GM12878 (cell line): ENCODE data around the gene SAFB. TPM values are rescaled to one million over a fixed set of nuclear protein-coding genes. Genes with fewer than 3 reads are reported as not detected.

Source experiments
- ATAC-seq: fragments of 200-7000 bp; cut with Tn5 transposase; 3 replicates; pipeline ENCODE4 v1.9.1; 2020; ENCODE audit warnings: mild to moderate bottlenecking, moderate library complexity
- BruUV-seq: library from RNA; stranded (reverse); fragments of 400-500 nt; replicated peaks from 2 replicates; lab custom pipeline; 2021; lab: Mats Ljungman, UMichigan
- CTCF ChIA-PET: fragments of 300-600 bp; sonication (Branson Sonifier 250); formaldehyde crosslinking; extraction: SDS; loops from one replicate; lab custom pipeline; 2021; ENCODE audit warnings: inconsistent platforms; lab: Yijun Ruan, JAX
- POLR2A ChIA-PET: fragments of 350-600 bp; formaldehyde crosslinking; extraction: SDS; loops from one replicate; lab custom pipeline; 2021; ENCODE audit warnings: inconsistent platforms; lab: Charles Lee
- RAD21 ChIA-PET: fragments of 300-600 bp; sonication (Branson Sonifier 250); formaldehyde crosslinking; loops from one replicate; lab custom pipeline; 2023; ENCODE audit warnings: antibody characterized with exemption; ENCODE audit not compliant: unreplicated experiment; lab: Charles Lee
- SMC1A ChIA-PET: fragments of 300-600 bp; sonication (Branson Sonifier 250); formaldehyde crosslinking; loops from one replicate; lab custom pipeline; 2023; ENCODE audit not compliant: unreplicated experiment, uncharacterized antibody; lab: Charles Lee
- DNase-seq: peaks from one replicate; pipeline ENCODE4 v3.0.0-alpha.2; 2011; ENCODE audit warnings: low read depth, low spot score
- FAIRE-seq: peaks from 3 replicates; lab custom pipeline; 2011; peaks lifted over from hg19 to GRCh38; lab: Jason Lieb, UNC
- H2AFZ ChIP-seq: 2 replicates; pipeline ENCODE4 v1.6.0; 2011; ENCODE audit warnings: low read depth, low read length, control low read depth; ENCODE audit not compliant: control insufficient read depth
- H3K27ac ChIP-seq: 2 replicates; pipeline ENCODE4 v1.5.1; 2011; ENCODE audit warnings: control low read depth; ENCODE audit not compliant: control insufficient read depth, insufficient read depth
- H3K27me3 ChIP-seq, 2 experiments: replicated peaks in 1 of 2; 2 replicates each; pipeline versions ENCODE4 v1.6.0 to v1.6.1; 2011; ENCODE audit warnings: low read length in 1 of 2; ENCODE audit not compliant: control insufficient read depth in 2 of 2, insufficient read depth in 2 of 2
- H3K36me3 ChIP-seq, 2 experiments: 2 replicates each; pipeline ENCODE4 v1.5.1; 2011; ENCODE audit warnings: low read length in 1 of 2; ENCODE audit not compliant: control insufficient read depth in 2 of 2, insufficient read depth in 2 of 2
- H3K4me1 ChIP-seq: 2 replicates; pipeline ENCODE4 v1.6.1; 2011; ENCODE audit warnings: mild to moderate bottlenecking, low read length, moderate library complexity, mixed read lengths; ENCODE audit not compliant: control insufficient read depth, insufficient read depth
- H3K4me2 ChIP-seq: 2 replicates; pipeline ENCODE4 v1.6.0; 2011; ENCODE audit warnings: control low read depth; ENCODE audit not compliant: control insufficient read depth, insufficient read depth
- H3K4me3 ChIP-seq: fragments of 200-600 bp; sonication (generic); 2 replicates; pipeline ENCODE4 v1.5.1; 2016
- H3K79me2 ChIP-seq: 2 replicates; pipeline ENCODE4 v1.6.0; 2011; ENCODE audit warnings: low read length; ENCODE audit not compliant: control insufficient read depth, insufficient read depth
- H3K9ac ChIP-seq: 2 replicates; pipeline ENCODE4 v1.8.0; 2011; ENCODE audit warnings: low read length, control low read depth, mixed read lengths; ENCODE audit not compliant: control insufficient read depth, insufficient read depth
- H3K9me3 ChIP-seq: replicated peaks from 3 replicates; pipeline ENCODE4 v1.5.1; 2011; ENCODE audit warnings: mild to moderate bottlenecking, low read length; ENCODE audit not compliant: control insufficient read depth, insufficient read depth
- H4K20me1 ChIP-seq: 2 replicates; pipeline ENCODE4 v1.6.0; 2011; ENCODE audit not compliant: control insufficient read depth, insufficient read depth
- BCL11A ChIP-seq: IDR thresholded peaks from 2 replicates; pipeline ENCODE4 v1.6.1; 2011; ENCODE audit warnings: low read depth, low read length
- CREB1 ChIP-seq: IDR thresholded peaks from 2 replicates; pipeline ENCODE4 v1.6.1; 2012; ENCODE audit warnings: low read depth, mild to moderate bottlenecking, inconsistent platforms
- DPF2 ChIP-seq: fragments of 450-650 bp; IDR thresholded peaks from 2 replicates; pipeline ENCODE4 v1.6.1; 2017; ENCODE audit warnings: mild to moderate bottlenecking
- HDAC6 ChIP-seq: fragments of 200-600 bp; sonication (generic); IDR thresholded peaks from one replicate; pipeline ENCODE4 v1.8.0; 2017; ENCODE audit warnings: antibody characterized with exemption; ENCODE audit not compliant: unreplicated experiment
- NFXL1 ChIP-seq: fragments of 450-650 bp; IDR thresholded peaks from 2 replicates; pipeline ENCODE4 v1.6.1; 2017; ENCODE audit warnings: antibody characterized with exemption, mild to moderate bottlenecking, borderline replicate concordance
- NFYA ChIP-seq: IDR thresholded peaks from 2 replicates; pipeline ENCODE4 v1.6.1; 2011; ENCODE audit warnings: low read depth, mild to moderate bottlenecking, low read length, improper control_type of control experiment, borderline replicate concordance
- NKRF ChIP-seq: fragments of 450-650 bp; conservative IDR thresholded peaks from 2 replicates; pipeline ENCODE4 v1.6.1; 2017; ENCODE audit warnings: mild to moderate bottlenecking, moderate library complexity
- POU2F2 ChIP-seq: IDR thresholded peaks from 3 replicates; pipeline ENCODE4 v1.6.1; 2011; ENCODE audit warnings: low read depth, mild to moderate bottlenecking, low read length, borderline replicate concordance
- USF1 ChIP-seq: IDR thresholded peaks from 2 replicates; pipeline ENCODE4 v1.6.1; 2011; ENCODE audit warnings: borderline replicate concordance, low read depth, mild to moderate bottlenecking, moderate library complexity, mixed read lengths, low read length; ENCODE audit not compliant: insufficient read depth; ENCODE audit errors: extremely low read length
- WRNIP1 ChIP-seq: IDR thresholded peaks from 2 replicates; pipeline ENCODE4 v1.6.1; 2011; ENCODE audit warnings: low read depth, low read length, improper control_type of control experiment, borderline replicate concordance
- ZNF687 ChIP-seq: fragments of 450-650 bp; IDR thresholded peaks from 2 replicates; pipeline ENCODE4 v1.6.1; 2017; ENCODE audit warnings: mild to moderate bottlenecking, moderate library complexity
- WGBS: methylation state at CpG from one replicate; pipeline ENCODE4 v1.1.6; 2016; ENCODE audit warnings: low lambda C conversion rate; ENCODE audit not compliant: insufficient replicate concordance, insufficient coverage; ENCODE audit errors: missing lambda C conversion rate; 5-methylcytosine and 5-hydroxymethylcytosine counted together
- in situ Hi-C: fragments of 300-500 bp; cut with MboI; formaldehyde crosslinking; loops from 9 replicates; pipeline ENCODE4 v1.14.3; 2018; ENCODE audit warnings: mixed read lengths
- intact Hi-C: fragments of 100-400 bp; cut with micrococcal nuclease; formaldehyde crosslinking; loops from one replicate; pipeline ENCODE4 v1.14.2; 2022; ENCODE audit not compliant: unreplicated experiment
- polyA plus RNA-seq, 11 experiments: library from polyadenylated mRNA; depleted of rRNA in 4 of 11; unstranded in 6 of 11; stranded (reverse) in 5 of 11; fragments of >200 nt; fragmentation: Nextera tagmentation in 4 of 11; fragmentation: Illumina TruSeq in 1 of 11; extraction: Ambion mirVana in 4 of 11; extraction: Trizol in 1 of 11; gene quantifications; 1 replicate in 1 of 11; 2 replicates in 10 of 11; pipeline versions ENCODE4 v1.2.1 to v1.2.3, GENCODE V29; 2011 to 2016; ENCODE audit warnings: inconsistent platforms in 2 of 11, missing spikeins in 2 of 11, low read depth in 1 of 11
- total RNA-seq, 4 experiments: library from RNA; depleted of rRNA in 3 of 4; stranded (reverse); fragments of >200 nt in 3 of 4; fragmentation: Illumina TruSeq in 1 of 4; extraction: Trizol in 1 of 4; gene quantifications; 2 replicates each; pipeline versions ENCODE4 v1.2.1 to v1.2.3, GENCODE V29; 2013 to 2021
- TF ChIP-seq, protein P1 (sequence below): fragments of 450-650 bp; IDR thresholded peaks from 2 replicates; pipeline ENCODE4 v1.6.1; 2018; ENCODE audit warnings: borderline replicate concordance, mild to moderate bottlenecking; ENCODE audit not compliant: partially characterized antibody
- TF ChIP-seq, protein P2 (sequence below): fragments of 450-650 bp; IDR thresholded peaks from 2 replicates; pipeline ENCODE4 v1.6.1; 2016; ENCODE audit warnings: mild to moderate bottlenecking

The SAFB gene
- total and polyA plus RNA-seq, 10 of the 15 experiments (the other 5 are each of a cell fraction or from before 2014, with no cell fraction given) = 1.6 to 131 (median 61.2) TPM

GRCh38 chr19:5677580-5677979 lies 54.7 kb downstream of the SAFB start:
- ChIA-PET RAD21 (no interaction called here), SMC1A (no interaction called here), POLR2A (no interaction called here), CTCF (interaction anchor here (1.1 kb wide), 1 partner anchor 9 kb away, joined by 5 read pairs; no protein-coding TSS in a partner anchor)
- DNase-seq (no peak), ATAC-seq (no peak), FAIRE-seq (no peak)
- 84% methylated on average over 9 of the region's 9 CpGs for WGBS
- no TSS peak for BruUV-seq
- Histone ChIP-seq H3K27ac (no peak overlapping the region), H3K9ac (no peak overlapping the region), H3K4me1 (peaks cover 5% of the 10 kb centered on the region; the same call in 1 of the 2 replicates), H2AFZ (no peak overlapping the region), H3K36me3 (peaks cover 2% of the 10 kb centered on the region in 2 experiments; a peak in 2 of 4 replicates), H3K27me3 (no peaks in the 10 kb centered on the region), H3K4me3 (no peak overlapping the region), H3K9me3 (no peaks in the 10 kb centered on the region), H4K20me1 (no peaks in the 10 kb centered on the region), H3K79me2 (peaks cover 12% of the 10 kb centered on the region), H3K4me2 (no peak overlapping the region)
- in situ Hi-C loops (no loop called here), intact Hi-C loops (no loop called here)
- TF ChIP-seq NKRF = no peak
- TF ChIP-seq NFXL1 = no peak
- TF ChIP-seq ZNF687 = no peak
- TF ChIP-seq, protein P1, sequence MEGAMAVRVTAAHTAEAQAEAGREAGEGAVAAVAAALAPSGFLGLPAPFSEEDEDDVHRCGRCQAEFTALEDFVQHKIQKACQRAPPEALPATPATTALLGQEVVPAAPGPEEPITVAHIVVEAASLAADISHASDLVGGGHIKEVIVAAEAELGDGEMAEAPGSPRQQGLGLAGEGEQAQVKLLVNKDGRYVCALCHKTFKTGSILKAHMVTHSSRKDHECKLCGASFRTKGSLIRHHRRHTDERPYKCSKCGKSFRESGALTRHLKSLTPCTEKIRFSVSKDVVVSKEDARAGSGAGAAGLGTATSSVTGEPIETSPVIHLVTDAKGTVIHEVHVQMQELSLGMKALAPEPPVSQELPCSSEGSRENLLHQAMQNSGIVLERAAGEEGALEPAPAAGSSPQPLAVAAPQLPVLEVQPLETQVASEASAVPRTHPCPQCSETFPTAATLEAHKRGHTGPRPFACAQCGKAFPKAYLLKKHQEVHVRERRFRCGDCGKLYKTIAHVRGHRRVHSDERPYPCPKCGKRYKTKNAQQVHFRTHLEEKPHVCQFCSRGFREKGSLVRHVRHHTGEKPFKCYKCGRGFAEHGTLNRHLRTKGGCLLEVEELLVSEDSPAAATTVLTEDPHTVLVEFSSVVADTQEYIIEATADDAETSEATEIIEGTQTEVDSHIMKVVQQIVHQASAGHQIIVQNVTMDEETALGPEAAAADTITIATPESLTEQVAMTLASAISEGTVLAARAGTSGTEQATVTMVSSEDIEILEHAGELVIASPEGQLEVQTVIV = no peak
- no peak for TF ChIP-seq CREB1
- no peak for TF ChIP-seq POU2F2
- TF ChIP-seq HDAC6 = no peak
- TF ChIP-seq WRNIP1 = no peak
- TF ChIP-seq BCL11A = no peak
- no peak for TF ChIP-seq NFYA
- TF ChIP-seq DPF2 = no peak
- TF ChIP-seq, protein P2, sequence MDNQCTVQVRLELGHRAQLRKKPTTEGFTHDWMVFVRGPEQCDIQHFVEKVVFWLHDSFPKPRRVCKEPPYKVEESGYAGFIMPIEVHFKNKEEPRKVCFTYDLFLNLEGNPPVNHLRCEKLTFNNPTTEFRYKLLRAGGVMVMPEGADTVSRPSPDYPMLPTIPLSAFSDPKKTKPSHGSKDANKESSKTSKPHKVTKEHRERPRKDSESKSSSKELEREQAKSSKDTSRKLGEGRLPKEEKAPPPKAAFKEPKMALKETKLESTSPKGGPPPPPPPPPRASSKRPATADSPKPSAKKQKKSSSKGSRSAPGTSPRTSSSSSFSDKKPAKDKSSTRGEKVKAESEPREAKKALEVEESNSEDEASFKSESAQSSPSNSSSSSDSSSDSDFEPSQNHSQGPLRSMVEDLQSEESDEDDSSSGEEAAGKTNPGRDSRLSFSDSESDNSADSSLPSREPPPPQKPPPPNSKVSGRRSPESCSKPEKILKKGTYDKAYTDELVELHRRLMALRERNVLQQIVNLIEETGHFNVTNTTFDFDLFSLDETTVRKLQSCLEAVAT = no peak
- TF ChIP-seq USF1 = no peak
